ENCODE results near the gene SLC25A21. TPM values are rescaled to one million over a fixed set of nuclear protein-coding genes. Genes with fewer than 3 reads are reported as not detected.

Gene SLC25A21
- total RNA-seq, 1 experiment from 2014 or later, result 7.1 TPM

DNA sequence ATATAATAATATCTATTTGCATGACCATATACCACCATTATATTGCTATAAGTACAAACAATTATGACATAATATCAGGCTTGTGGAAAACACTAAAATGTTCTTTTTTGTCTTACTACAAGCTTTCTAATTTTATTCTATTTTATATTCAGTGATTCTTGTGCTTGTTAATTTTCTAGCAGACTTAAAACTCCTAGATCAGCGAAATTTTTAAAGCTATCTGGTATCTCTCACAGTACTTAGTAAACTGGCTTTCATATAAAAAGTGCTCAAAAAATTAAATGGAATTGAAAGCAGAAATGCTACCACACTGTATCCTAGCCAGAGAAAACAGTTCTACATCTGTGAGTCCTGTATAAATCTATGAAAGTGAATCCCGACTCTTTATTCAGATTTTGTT lies 405.4 kb downstream of the SLC25A21 start:
- no peak overlapping the region for H3K27ac ChIP-seq (ENCODE audit: insufficient read length, low read depth, low read length)
- H3K14ac ChIP-seq (ENCODE audit: insufficient read depth, low read length), result no peak overlapping the region
- H3K27me3 Mint-ChIP-seq (ENCODE audit: low read depth), result no peaks in the 10 kb centered on the region
- no peak overlapping the region for H3T11ph ChIP-seq (ENCODE audit: low read length)
- no peak overlapping the region for H4K5ac ChIP-seq (ENCODE audit: insufficient read length, low read depth, low read length)
- H4K91ac ChIP-seq (ENCODE audit: insufficient read length, low read depth, low read length), result no peak overlapping the region
- no peak overlapping the region for H2AK5ac ChIP-seq (ENCODE audit: insufficient read length, low read length)
- no peak overlapping the region for H2BK5ac ChIP-seq (ENCODE audit: insufficient read length, low read length)
- H3K79me2 ChIP-seq (ENCODE audit: insufficient read depth, low read length), result no peaks in the 10 kb centered on the region
- H2BK20ac ChIP-seq (ENCODE audit: low read depth, low read length, poor library complexity, severe bottlenecking), result no peak overlapping the region
- H3K23ac ChIP-seq (ENCODE audit: insufficient read length, low read depth, low read length), result no peak overlapping the region
- no peak overlapping the region for H2AFZ ChIP-seq (ENCODE audit: low read length)
- peak overlapping the region in 1 of 3 experiments; percentile 34; a peak in 1 of 7 replicates for H3K27ac Mint-ChIP-seq
- H3K36me3 Mint-ChIP-seq (ENCODE audit: insufficient read depth in 1 of 3, low read depth in 3 of 3), result no peaks in the 10 kb centered on the region
- H3K9ac ChIP-seq (ENCODE audit: extremely low read depth, insufficient read length, low read length), result no peak overlapping the region
- peaks cover 22 to 35% of the 10 kb centered on the region in 2 experiments for H3K4me1 Mint-ChIP-seq
- peaks cover 7% of the 10 kb centered on the region; the same call in 1 of the 2 replicates for H3K4me1 ChIP-seq (ENCODE audit: insufficient read depth, low read length)
- no peaks in the 10 kb centered on the region for H4K20me1 ChIP-seq (ENCODE audit: control insufficient read depth, insufficient read depth, insufficient read length)
- no peak overlapping the region for H3K4me2 ChIP-seq (ENCODE audit: insufficient read depth, insufficient read length, low read length)
- H3K4ac ChIP-seq (ENCODE audit: low read depth, low read length), result no peak overlapping the region
- H2BK15ac ChIP-seq (ENCODE audit: low read depth, low read length), result no peak overlapping the region
- H3K4me3 Mint-ChIP-seq, result no peak overlapping the region
- no peak overlapping the region for H3K18ac ChIP-seq (ENCODE audit: insufficient read length, low read depth, low read length)
- no peak for DNase-seq
- H3K27me3 ChIP-seq (ENCODE audit: insufficient read depth, low read length), result no peaks in the 10 kb centered on the region
- H3K23me2 ChIP-seq (ENCODE audit: insufficient read length, low read depth, low read length, poor library complexity, severe bottlenecking), result no peaks in the 10 kb centered on the region
- H3K56ac ChIP-seq (ENCODE audit: insufficient read length, low read depth, low read length), result no peak overlapping the region
- no peaks in the 10 kb centered on the region for H3K9me3 ChIP-seq (ENCODE audit: control insufficient read depth, low read depth, low read length)
- H4K8ac ChIP-seq (replicated peaks; ENCODE audit: insufficient read length, low read depth, low read length), result no peak overlapping the region
- WGBS (ENCODE audit: extremely low coverage, insufficient read length, low lambda C conversion rate), result no CpG with 5 or more reads among the region's 2 CpGs
- no peaks in the 10 kb centered on the region for H3K79me1 ChIP-seq (ENCODE audit: insufficient read depth, low read depth, low read length, poor library complexity, severe bottlenecking)
- no peak overlapping the region for H2BK12ac ChIP-seq (ENCODE audit: insufficient read length, low read depth, low read length)
- TF ChIP-seq, protein P1, sequence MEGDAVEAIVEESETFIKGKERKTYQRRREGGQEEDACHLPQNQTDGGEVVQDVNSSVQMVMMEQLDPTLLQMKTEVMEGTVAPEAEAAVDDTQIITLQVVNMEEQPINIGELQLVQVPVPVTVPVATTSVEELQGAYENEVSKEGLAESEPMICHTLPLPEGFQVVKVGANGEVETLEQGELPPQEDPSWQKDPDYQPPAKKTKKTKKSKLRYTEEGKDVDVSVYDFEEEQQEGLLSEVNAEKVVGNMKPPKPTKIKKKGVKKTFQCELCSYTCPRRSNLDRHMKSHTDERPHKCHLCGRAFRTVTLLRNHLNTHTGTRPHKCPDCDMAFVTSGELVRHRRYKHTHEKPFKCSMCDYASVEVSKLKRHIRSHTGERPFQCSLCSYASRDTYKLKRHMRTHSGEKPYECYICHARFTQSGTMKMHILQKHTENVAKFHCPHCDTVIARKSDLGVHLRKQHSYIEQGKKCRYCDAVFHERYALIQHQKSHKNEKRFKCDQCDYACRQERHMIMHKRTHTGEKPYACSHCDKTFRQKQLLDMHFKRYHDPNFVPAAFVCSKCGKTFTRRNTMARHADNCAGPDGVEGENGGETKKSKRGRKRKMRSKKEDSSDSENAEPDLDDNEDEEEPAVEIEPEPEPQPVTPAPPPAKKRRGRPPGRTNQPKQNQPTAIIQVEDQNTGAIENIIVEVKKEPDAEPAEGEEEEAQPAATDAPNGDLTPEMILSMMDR (conservative IDR thresholded peaks at IDR 0.05), result no peak
- no peaks in the 10 kb centered on the region for H3K9me3 Mint-ChIP-seq
- H2BK120ac ChIP-seq (ENCODE audit: low read depth, low read length, poor library complexity, severe bottlenecking), result no peak overlapping the region

Measured in H9 (cell line).